Stimulated activated CD8-positive, alpha-beta memory T cell treated with anti-CD3 and anti-CD28 coated beads, Interleukin-4, amount 100 ng/mL, for 48 hours (primary cell): ENCODE results near the gene CCDC141.

ENCODE experiments used
- DNase-seq: peaks from one replicate; pipeline ENCODE4 v3.0.0-alpha.2; 2020

The CCDC141 gene

GRCh38 chr2:178863856-178864620 lies 185.9 kb downstream of the CCDC141 start:
- no peak for DNase-seq

- DNase-seq, result no peak
These were observed 186.6 kb downstream of the CCDC141 start for GRCh38 chr2:178863130-178863855.

GRCh38 chr2:178860551-178860950 lies 189.4 kb downstream of the CCDC141 start:
- no peak for DNase-seq

GRCh38 chr2:178859730-178860129 lies 190.2 kb downstream of the CCDC141 start:
- DNase-seq, result no peak

GRCh38 chr2:178858896-178859625 lies 190.9 kb downstream of the CCDC141 start:
- no peak for DNase-seq

- DNase-seq, result no peak
These were observed 194.8 kb downstream of the CCDC141 start for GRCh38 chr2:178855151-178855550.

- DNase-seq, result no peak
These were observed 201.6 kb downstream of the CCDC141 start for GRCh38 chr2:178848335-178848734.

- DNase-seq, result no peak
These were observed 203.5 kb downstream of the CCDC141 start for GRCh38 chr2:178846458-178846802.

GRCh38 chr2:178845566-178846457 lies 204.1 kb downstream of the CCDC141 start:
- no peak for DNase-seq

GRCh38 chr2:178844701-178845100 lies 205.2 kb downstream of the CCDC141 start:
- no peak for DNase-seq

- DNase-seq, result no peak
These were observed 205.7 kb downstream of the CCDC141 start for GRCh38 chr2:178844269-178844668.

- DNase-seq, result no peak
These were observed 206.2 kb downstream of the CCDC141 start for GRCh38 chr2:178843697-178844096.

- no peak for DNase-seq
These were observed 213.1 kb downstream of the CCDC141 start for GRCh38 chr2:178836807-178837206.

GRCh38 chr2:178834086-178834485 lies 215.9 kb downstream of the CCDC141 start:
- DNase-seq, result no peak

GRCh38 chr2:178833382-178833781 lies 216.6 kb downstream of the CCDC141 start:
- no peak for DNase-seq

GRCh38 chr2:178830451-178830850 lies 219.5 kb downstream of the CCDC141 start:
- no peak for DNase-seq

- no peak for DNase-seq
These were observed 220.0 kb downstream of the CCDC141 start for GRCh38 chr2:178829981-178830380.

GRCh38 chr2:178829299-178829960 lies 220.5 kb downstream of the CCDC141 start:
- no peak for DNase-seq

GRCh38 chr2:178828486-178828881 lies 221.5 kb downstream of the CCDC141 start:
- DNase-seq, result no peak

GRCh38 chr2:178827739-178828485 lies 222.0 kb downstream of the CCDC141 start:
- DNase-seq, result no peak

- DNase-seq, result no peak
These were observed 222.8 kb downstream of the CCDC141 start for GRCh38 chr2:178827111-178827510.
